ENCODE measurements around the gene LARP4.

DNA sequence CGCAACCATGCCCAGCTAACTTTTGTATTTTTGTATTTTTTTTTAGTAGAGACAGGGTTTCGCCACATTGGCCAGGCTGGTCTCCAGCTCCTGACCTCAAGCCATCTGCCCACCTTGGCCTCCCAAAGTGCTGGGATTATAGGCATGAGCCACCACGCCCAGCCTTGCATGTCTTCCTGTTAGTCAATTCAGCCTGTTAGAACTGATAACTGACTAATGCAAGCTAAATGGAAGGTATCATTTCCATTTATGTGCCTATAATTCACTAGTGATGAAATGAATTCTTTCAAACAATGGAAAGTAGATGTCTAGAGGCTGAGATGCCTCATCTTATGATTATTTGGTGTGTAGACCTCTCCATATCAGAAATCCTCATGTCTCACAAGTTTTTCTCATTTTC lies 66.8 kb downstream of the LARP4 start:
- TF ChIP-seq, protein P1, sequence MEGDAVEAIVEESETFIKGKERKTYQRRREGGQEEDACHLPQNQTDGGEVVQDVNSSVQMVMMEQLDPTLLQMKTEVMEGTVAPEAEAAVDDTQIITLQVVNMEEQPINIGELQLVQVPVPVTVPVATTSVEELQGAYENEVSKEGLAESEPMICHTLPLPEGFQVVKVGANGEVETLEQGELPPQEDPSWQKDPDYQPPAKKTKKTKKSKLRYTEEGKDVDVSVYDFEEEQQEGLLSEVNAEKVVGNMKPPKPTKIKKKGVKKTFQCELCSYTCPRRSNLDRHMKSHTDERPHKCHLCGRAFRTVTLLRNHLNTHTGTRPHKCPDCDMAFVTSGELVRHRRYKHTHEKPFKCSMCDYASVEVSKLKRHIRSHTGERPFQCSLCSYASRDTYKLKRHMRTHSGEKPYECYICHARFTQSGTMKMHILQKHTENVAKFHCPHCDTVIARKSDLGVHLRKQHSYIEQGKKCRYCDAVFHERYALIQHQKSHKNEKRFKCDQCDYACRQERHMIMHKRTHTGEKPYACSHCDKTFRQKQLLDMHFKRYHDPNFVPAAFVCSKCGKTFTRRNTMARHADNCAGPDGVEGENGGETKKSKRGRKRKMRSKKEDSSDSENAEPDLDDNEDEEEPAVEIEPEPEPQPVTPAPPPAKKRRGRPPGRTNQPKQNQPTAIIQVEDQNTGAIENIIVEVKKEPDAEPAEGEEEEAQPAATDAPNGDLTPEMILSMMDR (IDR thresholded peaks at IDR 0.05; ENCODE audit: borderline replicate concordance, extremely low read depth, low read length, poor library complexity, severe bottlenecking): no peak
- no peak for TF ChIP-seq EZH2 (IDR thresholded peaks at IDR 0.05; ENCODE audit: borderline replicate concordance, low read depth, low read length, severe bottlenecking)

Data from DND-41 (cell line).